H1 (cell line): ENCODE results near the gene MLH3. TPM values are rescaled to one million over a fixed set of nuclear protein-coding genes. Genes with fewer than 3 reads are reported as not detected.

Source experiments
- CTCF ChIA-PET: fragments of 300-600 bp; sonication (Branson Sonifier 250); formaldehyde crosslinking; loops from one replicate; lab custom pipeline; 2021; ENCODE audit not compliant: partially characterized antibody; lab: Charles Lee
- POLR2A ChIA-PET: fragments of 300-600 bp; sonication (Branson Sonifier 250); formaldehyde crosslinking; loops from one replicate; lab custom pipeline; 2021; ENCODE audit warnings: inconsistent platforms; ENCODE audit not compliant: partially characterized antibody; lab: Charles Lee
- DNase-seq, 2 experiments: peaks; one replicate each; pipeline versions ENCODE4 v3.0.0 to v3.0.0-alpha.2; 2010 to 2022; ENCODE audit warnings: low spot score in 2 of 2, low read depth in 1 of 2, mixed read lengths in 1 of 2
- FAIRE-seq: peaks from 2 replicates; lab custom pipeline; 2011; peaks lifted over from hg19 to GRCh38; lab: Jason Lieb, UNC
- H2AFZ ChIP-seq: 2 replicates; pipeline ENCODE4 v1.8.1; 2012; ENCODE audit warnings: low read length, inconsistent platforms
- H2AK5ac ChIP-seq: 2 replicates; pipeline ENCODE4 v1.6.1; 2013; ENCODE audit warnings: low read depth, low read length
- H2BK120ac ChIP-seq: replicated peaks from 2 replicates; pipeline ENCODE3; 2013; ENCODE audit warnings: low read depth, low read length, inconsistent platforms
- H2BK12ac ChIP-seq: 2 replicates; pipeline ENCODE4 v1.6.1; 2013; ENCODE audit warnings: low read depth, low read length
- H2BK15ac ChIP-seq: 2 replicates; pipeline ENCODE4 v1.6.1; 2013; ENCODE audit warnings: low read length
- H2BK20ac ChIP-seq: 2 replicates; pipeline ENCODE4 v1.6.1; 2013; ENCODE audit warnings: low read length
- H2BK5ac ChIP-seq: 2 replicates; pipeline ENCODE4 v1.6.1; 2013; ENCODE audit warnings: low read depth, low read length
- H3K14ac ChIP-seq: 2 replicates; pipeline ENCODE4 v1.6.1; 2013; ENCODE audit warnings: inconsistent platforms; ENCODE audit not compliant: insufficient read length
- H3K18ac ChIP-seq: 2 replicates; pipeline ENCODE4 v1.6.1; 2013; ENCODE audit warnings: low read length; ENCODE audit errors: extremely low read depth
- H3K23ac ChIP-seq: 2 replicates; pipeline ENCODE4 v1.6.1; 2013; ENCODE audit warnings: inconsistent platforms; ENCODE audit not compliant: insufficient read length
- H3K23me2 ChIP-seq: 2 replicates; pipeline ENCODE4 v1.6.1; 2013; ENCODE audit warnings: low read depth, low read length
- H3K27ac ChIP-seq: 2 replicates; pipeline ENCODE4 v1.6.1; 2011; ENCODE audit warnings: low read depth, low read length, inconsistent platforms
- H3K27me3 ChIP-seq, 4 experiments: replicated peaks in 1 of 4; 1 replicate in 1 of 4; 2 replicates in 3 of 4; pipeline versions ENCODE4 v1.6.1 to v1.8.1; 2011 to 2013; ENCODE audit warnings: low read length in 3 of 4, mild to moderate bottlenecking in 3 of 4, inconsistent platforms in 2 of 4, mixed read lengths in 2 of 4, moderate library complexity in 1 of 4; ENCODE audit not compliant: control insufficient read depth in 3 of 4, insufficient read depth in 3 of 4; ENCODE audit errors: extremely low read depth in 1 of 4
- H3K36me3 ChIP-seq, 4 experiments: 2 replicates each; pipeline versions ENCODE4 v1.6.1 to v1.8.1; 2011 to 2013; ENCODE audit warnings: mild to moderate bottlenecking in 4 of 4, low read length in 3 of 4, moderate library complexity in 2 of 4, control low read depth in 1 of 4, inconsistent platforms in 1 of 4; ENCODE audit not compliant: insufficient read depth in 4 of 4, control insufficient read depth in 2 of 4
- H3K4ac ChIP-seq: replicated peaks from 2 replicates; pipeline ENCODE3; 2013; ENCODE audit warnings: low read length, low read depth, mixed read lengths, inconsistent platforms; ENCODE audit not compliant: insufficient read length
- H3K4me1 ChIP-seq, 4 experiments: replicated peaks in 1 of 4; 1 replicate in 1 of 4; 2 replicates in 3 of 4; pipeline versions ENCODE4 v1.6.1 to v1.8.1; 2011 to 2013; ENCODE audit warnings: low read length in 3 of 4, inconsistent platforms in 2 of 4, mixed read lengths in 1 of 4; ENCODE audit not compliant: insufficient read depth in 4 of 4, control insufficient read depth in 3 of 4
- H3K4me2 ChIP-seq, 2 experiments: 2 replicates each; pipeline versions ENCODE4 v1.6.1 to v1.8.1; 2011 to 2013; ENCODE audit warnings: low read depth in 2 of 2, low read length in 2 of 2, control low read depth in 1 of 2, inconsistent platforms in 1 of 2, mild to moderate bottlenecking in 1 of 2; ENCODE audit not compliant: insufficient read depth in 1 of 2
- H3K4me3 ChIP-seq, 4 experiments: fragments of 200-600, 300-600 bp in 1 of 4; sonication (generic), shearing (Covaris generic), sonication (Bioruptor Twin) in 1 of 4; 2 replicates each; pipeline versions ENCODE4 v1.5.1 to v1.8.1; 2011 to 2016; ENCODE audit warnings: low read length in 4 of 4, low read depth in 3 of 4, control low read depth in 2 of 4, inconsistent platforms in 2 of 4, mild to moderate bottlenecking in 2 of 4, mixed read lengths in 1 of 4, moderate library complexity in 1 of 4; ENCODE audit not compliant: insufficient read depth in 2 of 4; ENCODE audit errors: extremely low read depth in 1 of 4
- H3K56ac ChIP-seq: replicated peaks from 2 replicates; pipeline ENCODE3; 2013; ENCODE audit warnings: low read depth, mild to moderate bottlenecking, mixed read lengths, low read length, inconsistent platforms; ENCODE audit not compliant: insufficient read length
- H3K79me1 ChIP-seq: 2 replicates; pipeline ENCODE4 v1.6.1; 2013; ENCODE audit warnings: low read depth, low read length, control low read depth
- H3K79me2 ChIP-seq, 2 experiments: 2 replicates each; pipeline versions ENCODE4 v1.6.1 to v1.8.1; 2012 to 2013; ENCODE audit warnings: low read length in 2 of 2, mild to moderate bottlenecking in 2 of 2, inconsistent platforms in 1 of 2; ENCODE audit not compliant: insufficient read depth in 2 of 2, control insufficient read depth in 1 of 2
- H3K9ac ChIP-seq, 4 experiments: replicated peaks in 1 of 4; 1 replicate in 1 of 4; 2 replicates in 3 of 4; pipeline versions ENCODE4 v1.6.1 to v1.8.1; 2011 to 2013; ENCODE audit warnings: low read depth in 3 of 4, low read length in 3 of 4, control low read depth in 2 of 4, mild to moderate bottlenecking in 2 of 4, moderate library complexity in 2 of 4, inconsistent platforms in 1 of 4; ENCODE audit errors: extremely low read depth in 1 of 4
- H3K9me3 ChIP-seq, 2 experiments: 2 replicates each; pipeline versions ENCODE4 v1.6.1 to v1.8.1; 2012 to 2013; ENCODE audit warnings: mild to moderate bottlenecking in 2 of 2, moderate library complexity in 2 of 2, control low read depth in 1 of 2, inconsistent platforms in 1 of 2, low read depth in 1 of 2, low read length in 1 of 2, mixed read lengths in 1 of 2; ENCODE audit not compliant: insufficient read depth in 2 of 2
- H4K20me1 ChIP-seq, 2 experiments: replicated peaks in 1 of 2; 2 replicates each; pipeline versions ENCODE3 to v1.8.1; 2011 to 2013; ENCODE audit warnings: inconsistent platforms in 2 of 2, low read length in 2 of 2, mild to moderate bottlenecking in 1 of 2; ENCODE audit not compliant: insufficient read depth in 2 of 2, control insufficient read depth in 1 of 2
- H4K5ac ChIP-seq: 2 replicates; pipeline ENCODE4 v1.6.1; 2013; ENCODE audit warnings: low read length, low read depth, mixed read lengths, inconsistent platforms; ENCODE audit not compliant: insufficient read length
- H4K8ac ChIP-seq: 2 replicates; pipeline ENCODE4 v1.8.0; 2013; ENCODE audit warnings: mild to moderate bottlenecking, moderate library complexity, low read length, inconsistent platforms; ENCODE audit not compliant: insufficient read depth; ENCODE audit errors: extremely low read depth
- H4K91ac ChIP-seq: replicated peaks from 2 replicates; pipeline ENCODE3; 2013; ENCODE audit warnings: low read length, mixed read lengths, inconsistent platforms; ENCODE audit not compliant: insufficient read length
- CBX5 ChIP-seq: fragments of 300-800, 300-1000 bp; sonication (generic); IDR thresholded peaks from 2 replicates; pipeline ENCODE4 v1.7.1; 2016; ENCODE audit warnings: antibody characterized with exemption, low read length, low read depth
- CHD2 ChIP-seq: IDR thresholded peaks from 2 replicates; pipeline ENCODE4 v1.6.1; 2012; ENCODE audit warnings: low read length, improper control_type of control experiment
- CTBP2 ChIP-seq: IDR thresholded peaks from 2 replicates; pipeline ENCODE4 v1.7.0; 2011; ENCODE audit warnings: borderline replicate concordance, mild to moderate bottlenecking, moderate library complexity, mixed read lengths, low read length; ENCODE audit not compliant: insufficient read depth, insufficient read length
- E2F6 ChIP-seq: IDR thresholded peaks from 2 replicates; pipeline ENCODE4 v1.6.1; 2012; ENCODE audit warnings: inconsistent platforms
- HDAC2 ChIP-seq, 2 experiments: fragments of 300-600 bp in 1 of 2; sonication (generic) in 1 of 2; IDR thresholded peaks; 2 replicates each; pipeline ENCODE4 v1.6.1; 2011 to 2012; ENCODE audit warnings: low read depth in 2 of 2, low read length in 2 of 2, mild to moderate bottlenecking in 2 of 2, moderate library complexity in 2 of 2, borderline replicate concordance in 1 of 2, inconsistent platforms in 1 of 2
- KDM5A ChIP-seq: fragments of 200-600 bp; IDR thresholded peaks from 2 replicates; pipeline ENCODE4 v1.7.1; 2012; ENCODE audit warnings: mild to moderate bottlenecking, low read length, inconsistent platforms, mixed read lengths
- POLR2AphosphoS5 ChIP-seq: IDR thresholded peaks from 2 replicates; pipeline ENCODE4 v1.6.1; 2011; ENCODE audit warnings: low read depth, low read length
- SAP30 ChIP-seq: fragments of 300-600 bp; sonication (generic); IDR thresholded peaks from 2 replicates; pipeline ENCODE4 v1.7.1; 2012; ENCODE audit warnings: low read length, moderate library complexity, mild to moderate bottlenecking, inconsistent platforms; ENCODE audit not compliant: insufficient read depth, insufficient replicate concordance
- SP2 ChIP-seq: IDR thresholded peaks from 2 replicates; pipeline ENCODE4 v1.6.1; 2012; ENCODE audit warnings: mild to moderate bottlenecking, low read length, inconsistent platforms
- SUZ12 ChIP-seq: fragments of 200-600 bp; sonication (generic); IDR thresholded peaks from 2 replicates; pipeline ENCODE4 v1.6.1; 2012; ENCODE audit warnings: mild to moderate bottlenecking, inconsistent platforms, low read length, moderate library complexity, mixed read lengths
- TAF1 ChIP-seq: IDR thresholded peaks from 2 replicates; pipeline ENCODE4 v1.6.1; 2011; ENCODE audit warnings: mild to moderate bottlenecking, low read depth, low read length
- TAF7 ChIP-seq: optimal IDR thresholded peaks from 2 replicates; pipeline ENCODE3; 2011; ENCODE audit warnings: low read depth, mild to moderate bottlenecking, inconsistent platforms, low read length, moderate library complexity, borderline replicate concordance
- TBP ChIP-seq: IDR thresholded peaks from 2 replicates; pipeline ENCODE4 v1.6.1; 2011; ENCODE audit warnings: low read depth, low read length, improper control_type of control experiment
- YY1 ChIP-seq: IDR thresholded peaks from 2 replicates; pipeline ENCODE4 v1.6.1; 2011; ENCODE audit warnings: low read depth, mild to moderate bottlenecking, low read length
- WGBS, 2 experiments: shearing (Covaris generic) in 1 of 2; methylation state at CpG; one replicate each; pipeline versions ENCODE4 v1.1.6 to v1.1.7; 2013 to 2015; ENCODE audit warnings: low lambda C conversion rate in 2 of 2, mixed read lengths in 2 of 2, inconsistent platforms in 1 of 2, low coverage in 1 of 2, missing lambda C conversion rate in 1 of 2; ENCODE audit not compliant: insufficient replicate concordance in 2 of 2, insufficient coverage in 1 of 2, insufficient read length in 1 of 2; ENCODE audit errors: extremely low coverage in 1 of 2, missing lambda C conversion rate in 1 of 2; 5-methylcytosine and 5-hydroxymethylcytosine counted together
- polyA plus RNA-seq, 7 experiments: library from polyadenylated mRNA; depleted of rRNA in 3 of 7; stranded (reverse) in 5 of 7; unstranded in 2 of 7; fragments of >200 nt in 5 of 7; fragments of 200-250 nt in 2 of 7; gene quantifications; 1 replicate in 5 of 7; 2 replicates in 1 of 7; 4 replicates in 1 of 7; pipeline versions ENCODE4 v1.2.1 to v1.2.3, GENCODE V29; 2011 to 2013; ENCODE audit warnings: missing spikeins in 2 of 7, mixed read lengths in 2 of 7
- total RNA-seq: library from RNA; stranded (reverse); fragmentation: NEBNext Ultra II Directional; extraction: Animal tissue kit (Norgen Biotek cat#: 25700); gene quantifications from 2 replicates; pipeline ENCODE4 v1.2.1, GENCODE V29; 2021

Gene MLH3
- total and polyA plus RNA-seq, 2 of the 8 experiments (the other 6 are each of a cell fraction or from before 2014, with no cell fraction given), result 9.3 to 20.1 TPM

- no peak overlapping the region for H3K9ac ChIP-seq
- POLR2A ChIA-PET, result interaction anchor here (1.3 to 2.9 kb wide), 2 partner anchors 9 to 59 kb away, joined by 3 to 19 read pairs; no protein-coding TSS in a partner anchor
- CTCF ChIA-PET, result interaction anchor here (0.6 to 2.8 kb wide), 10 partner anchors 38 to 157 kb away, joined by 3 to 15 read pairs (median 5); no protein-coding TSS in a partner anchor
- no peak overlapping the region for H2BK12ac ChIP-seq
- no peak overlapping the region for H2BK15ac ChIP-seq
- H4K91ac ChIP-seq, result no peak overlapping the region
- H3K79me2 ChIP-seq, result no peaks in the 10 kb centered on the region
- no peaks in the 10 kb centered on the region for H3K27me3 ChIP-seq
- H3K23ac ChIP-seq, result no peak overlapping the region
- H4K8ac ChIP-seq, result no peak overlapping the region
- H2BK5ac ChIP-seq, result no peak overlapping the region
- H4K5ac ChIP-seq, result no peak overlapping the region
- H3K18ac ChIP-seq, result no peak overlapping the region
- no peak overlapping the region for H2BK20ac ChIP-seq
- H3K9me3 ChIP-seq, result no peaks in the 10 kb centered on the region
- FAIRE-seq (no peak), DNase-seq (no peak)
- no peak overlapping the region for H3K56ac ChIP-seq
- peaks cover 0 to 44% (median 10%) of the 10 kb centered on the region in 4 experiments; a peak in 7 of 8 replicates for H3K36me3 ChIP-seq
- H3K4me2 ChIP-seq, result no peak overlapping the region
- no peaks in the 10 kb centered on the region for H3K4me1 ChIP-seq
- H3K23me2 ChIP-seq, result no peaks in the 10 kb centered on the region
- H3K79me1 ChIP-seq, result no peaks in the 10 kb centered on the region
- H2AFZ ChIP-seq, result no peak overlapping the region
- H2BK120ac ChIP-seq, result no peak overlapping the region
- peaks cover 0 to 1% of the 10 kb centered on the region in 2 experiments for H4K20me1 ChIP-seq
- H3K4ac ChIP-seq, result no peak overlapping the region
- no peak overlapping the region for H2AK5ac ChIP-seq
- H3K27ac ChIP-seq, result no peak overlapping the region
- H3K14ac ChIP-seq, result no peak overlapping the region
- no peak overlapping the region for H3K4me3 ChIP-seq
- 96% methylated on average over 3 of the region's 3 CpGs; no CpG with 5 or more reads in 1 of the 2 experiments for WGBS, 2 experiments
- TF ChIP-seq HDAC2 (IDR thresholded peaks at IDR 0.05; ENCODE audit: borderline replicate concordance in 1 of 2, low read depth in 2 of 2, low read length in 2 of 2), result no peak
- no peak for TF ChIP-seq TBP
- TF ChIP-seq KDM5A, result no peak
- no peak for TF ChIP-seq SP2
- TF ChIP-seq CHD2, result no peak
- TF ChIP-seq TAF7, result no peak
- no peak for TF ChIP-seq POLR2AphosphoS5
- TF ChIP-seq CTBP2, result no peak
- TF ChIP-seq CBX5, result no peak
- no peak for TF ChIP-seq E2F6
- no peak for TF ChIP-seq TAF1
- TF ChIP-seq SUZ12, result no peak
- no peak for TF ChIP-seq YY1
- TF ChIP-seq SAP30, result no peak
Measured at GRCh38 chr14:75018694-75019093, 32.6 kb downstream of the MLH3 start.
